ENCODE data around the gene NRXN3.

DNA sequence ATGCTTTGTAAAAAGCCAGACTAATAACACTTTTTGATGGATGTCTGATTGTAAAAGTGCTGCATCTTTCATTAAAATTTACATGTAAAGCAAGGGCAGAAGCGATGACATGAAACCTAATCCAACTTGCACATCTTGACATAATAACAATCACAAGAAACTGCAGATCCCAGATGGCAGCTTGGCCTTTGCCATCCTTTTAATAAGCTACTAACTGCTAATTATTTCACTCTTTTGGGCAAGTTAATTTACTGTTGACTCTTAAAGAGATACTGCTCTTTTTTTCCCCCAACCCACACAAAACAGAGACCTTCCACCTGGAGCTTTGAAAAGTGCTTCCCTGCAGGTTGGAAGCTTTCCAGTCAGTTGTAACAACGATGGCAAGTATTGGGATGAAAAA, 137.5 kb downstream of the NRXN3 start:
- TF ChIP-seq, protein P1, sequence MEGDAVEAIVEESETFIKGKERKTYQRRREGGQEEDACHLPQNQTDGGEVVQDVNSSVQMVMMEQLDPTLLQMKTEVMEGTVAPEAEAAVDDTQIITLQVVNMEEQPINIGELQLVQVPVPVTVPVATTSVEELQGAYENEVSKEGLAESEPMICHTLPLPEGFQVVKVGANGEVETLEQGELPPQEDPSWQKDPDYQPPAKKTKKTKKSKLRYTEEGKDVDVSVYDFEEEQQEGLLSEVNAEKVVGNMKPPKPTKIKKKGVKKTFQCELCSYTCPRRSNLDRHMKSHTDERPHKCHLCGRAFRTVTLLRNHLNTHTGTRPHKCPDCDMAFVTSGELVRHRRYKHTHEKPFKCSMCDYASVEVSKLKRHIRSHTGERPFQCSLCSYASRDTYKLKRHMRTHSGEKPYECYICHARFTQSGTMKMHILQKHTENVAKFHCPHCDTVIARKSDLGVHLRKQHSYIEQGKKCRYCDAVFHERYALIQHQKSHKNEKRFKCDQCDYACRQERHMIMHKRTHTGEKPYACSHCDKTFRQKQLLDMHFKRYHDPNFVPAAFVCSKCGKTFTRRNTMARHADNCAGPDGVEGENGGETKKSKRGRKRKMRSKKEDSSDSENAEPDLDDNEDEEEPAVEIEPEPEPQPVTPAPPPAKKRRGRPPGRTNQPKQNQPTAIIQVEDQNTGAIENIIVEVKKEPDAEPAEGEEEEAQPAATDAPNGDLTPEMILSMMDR (IDR thresholded peaks at IDR 0.05; ENCODE audit: low read length) = no peak
- no peak for TF ChIP-seq EZH2 (IDR thresholded peaks at IDR 0.05; ENCODE audit: borderline replicate concordance, low read length)

Data from OCI-LY1 (cell line).